ENCODE measurements around the gene TMEM150A.
"Not testable (repeated sequence)": the region's sequence is repeated elsewhere in the genome, so short reads cannot be mapped to it uniquely, and the experiment has no call there.

TMEM150A gene

DNA sequence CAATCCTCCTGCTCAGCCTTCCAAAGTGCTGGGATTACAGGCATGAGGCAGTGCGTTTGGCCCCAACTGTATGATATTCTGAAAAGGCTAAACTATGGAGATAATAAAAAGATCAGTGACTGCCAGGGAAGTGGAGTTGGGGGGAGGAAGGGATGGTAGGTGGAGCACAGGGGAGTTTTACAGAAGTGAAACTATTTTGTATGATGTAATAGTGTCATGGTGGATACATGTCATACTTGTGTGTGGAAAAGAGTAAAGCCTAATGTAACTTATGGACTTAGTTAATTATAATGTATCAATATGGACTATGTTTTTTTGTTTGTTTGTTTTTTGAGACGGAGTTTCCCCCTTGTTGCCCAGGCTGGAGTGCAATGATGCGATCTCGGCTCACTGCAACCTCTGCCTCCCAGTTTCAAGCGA lies 38.3 kb downstream of the TMEM150A start:
- no peak for DNase-seq (ENCODE audit: low spot score)

DNA sequence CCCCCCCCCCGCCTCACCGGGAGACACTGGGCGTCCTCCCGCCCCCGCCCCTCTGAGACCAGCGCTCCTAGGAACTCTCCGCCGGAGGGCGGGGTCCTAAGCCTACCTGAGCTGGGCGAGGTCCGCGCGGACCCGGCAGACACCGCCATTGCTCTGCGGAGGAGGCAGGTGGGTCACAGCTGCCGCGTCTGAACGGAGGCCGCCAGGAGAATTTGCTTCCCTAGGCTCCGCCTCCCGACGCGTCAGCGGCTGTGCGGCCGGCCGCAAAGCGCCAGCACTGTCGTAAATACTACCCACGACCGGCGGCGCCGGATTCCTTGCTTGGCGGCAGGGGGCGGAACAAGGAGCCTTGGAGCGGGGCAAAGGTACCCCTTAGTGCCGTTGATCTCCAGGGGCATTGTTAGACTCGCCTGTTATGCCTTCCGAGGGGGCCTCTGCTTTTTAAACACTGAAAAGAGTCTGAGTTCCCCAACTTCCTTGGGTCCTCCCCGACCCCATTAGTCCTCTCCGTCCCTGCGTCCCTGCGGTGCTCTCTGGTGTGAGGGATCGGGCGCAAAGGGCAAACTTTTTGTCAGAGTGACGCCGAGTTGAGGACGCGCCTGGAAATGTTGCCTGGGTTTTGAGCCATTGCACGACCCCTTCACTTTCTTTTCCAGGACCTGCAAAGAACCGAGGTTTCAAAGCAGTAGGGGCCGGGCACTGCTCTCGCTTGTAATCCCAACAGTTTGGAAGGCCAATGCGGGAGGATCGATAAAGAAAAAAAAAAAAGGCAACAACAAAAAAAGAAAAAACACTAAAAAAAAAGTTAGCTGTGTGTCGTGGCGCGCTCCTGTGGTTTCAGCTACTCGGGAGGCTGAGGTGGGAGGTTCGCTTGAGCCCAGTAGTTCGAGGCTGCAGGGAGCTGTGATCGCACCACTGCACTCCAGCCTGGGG lies 41.0 kb downstream of the TMEM150A start, which contains the start of gene GGCX:
TSS of gene GGCX (minus strand) at position 214 of the 933 bp plus-strand sequence. CDS start at position 149, 65 bp downstream.
- DNase-seq (ENCODE audit: low spot score) = peak; percentile 92

DNA sequence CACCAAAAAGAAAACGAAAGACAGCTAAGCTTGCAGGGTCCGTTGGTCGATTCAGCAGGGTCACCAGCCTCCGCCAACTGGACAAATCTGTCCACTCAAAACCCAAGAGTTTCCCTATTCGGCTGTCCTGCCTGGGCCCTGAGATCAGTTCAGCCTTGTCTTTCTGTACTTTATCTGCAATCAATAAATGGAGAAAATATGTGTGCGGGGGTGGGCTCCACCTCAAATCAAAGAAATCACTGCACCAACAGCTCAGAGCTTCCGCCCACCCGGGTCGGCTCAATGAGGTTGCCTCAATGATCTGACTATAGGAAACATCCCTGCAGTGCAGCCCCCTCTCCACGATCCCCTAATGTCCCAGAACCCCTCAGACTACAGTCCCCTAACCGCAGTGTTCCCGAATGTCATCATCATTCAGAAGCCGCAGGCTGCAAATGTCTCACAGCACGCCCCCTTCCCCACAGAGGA lies 41.7 kb downstream of the TMEM150A start:
- no peak for DNase-seq (ENCODE audit: low spot score)

DNA sequence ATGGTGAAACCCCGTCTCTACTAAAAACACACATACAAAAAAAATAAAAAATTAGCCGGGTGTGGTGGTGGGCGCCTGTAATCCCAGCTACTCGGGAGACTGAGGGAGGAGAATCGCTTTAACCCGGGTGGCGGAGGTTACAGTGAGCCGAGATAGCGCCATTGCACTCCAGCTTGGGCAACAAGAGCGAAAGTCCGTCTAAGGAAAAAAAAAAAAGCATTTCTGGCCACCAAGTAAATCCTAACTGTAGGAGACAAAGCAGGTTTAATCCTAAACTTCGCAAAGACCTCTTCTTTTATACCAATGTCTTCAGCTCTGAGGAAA lies 42.1 kb downstream of the TMEM150A start:
- DNase-seq (ENCODE audit: low spot score) = not testable (repeated sequence)

DNA sequence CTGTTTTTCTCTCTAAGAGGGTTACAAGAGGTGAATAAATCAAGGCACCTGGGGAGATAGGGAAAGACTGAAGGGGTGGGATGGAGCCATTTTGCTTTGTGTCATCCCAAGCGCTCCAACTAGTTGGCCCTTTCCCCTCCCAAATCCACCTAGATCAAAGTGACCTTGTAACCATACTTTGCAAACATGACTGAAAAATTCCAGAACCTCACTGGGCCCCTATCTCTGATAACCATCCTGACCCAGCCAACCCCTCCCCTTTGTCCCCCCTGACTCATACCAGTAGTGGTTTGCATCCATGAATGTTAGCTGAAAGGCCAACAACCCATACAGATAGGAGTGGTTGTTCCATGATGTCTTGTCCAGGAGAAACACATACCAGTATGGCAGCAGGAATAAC lies 44.3 kb downstream of the TMEM150A start:
- DNase-seq (ENCODE audit: low spot score) = no peak

DNA sequence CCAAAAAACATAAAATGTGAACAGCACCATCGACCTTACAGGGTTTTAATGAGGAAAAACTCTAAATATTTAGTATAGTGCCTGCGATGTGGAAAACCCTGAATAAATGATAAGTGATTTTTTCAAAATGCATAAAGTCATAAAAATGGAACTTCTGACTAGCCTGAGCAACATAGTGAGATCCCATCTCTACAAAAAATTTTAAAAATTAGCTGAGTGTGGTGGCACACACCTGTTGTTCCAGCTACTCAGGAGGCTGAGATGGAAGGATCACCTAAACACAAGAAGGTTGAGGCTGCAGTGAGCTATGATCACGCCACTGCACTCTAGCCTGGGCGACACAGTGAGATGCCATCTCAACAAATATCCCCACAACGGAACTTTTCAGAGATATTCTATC lies 45.4 kb downstream of the TMEM150A start:
- no peak for DNase-seq (ENCODE audit: low spot score)

DNA sequence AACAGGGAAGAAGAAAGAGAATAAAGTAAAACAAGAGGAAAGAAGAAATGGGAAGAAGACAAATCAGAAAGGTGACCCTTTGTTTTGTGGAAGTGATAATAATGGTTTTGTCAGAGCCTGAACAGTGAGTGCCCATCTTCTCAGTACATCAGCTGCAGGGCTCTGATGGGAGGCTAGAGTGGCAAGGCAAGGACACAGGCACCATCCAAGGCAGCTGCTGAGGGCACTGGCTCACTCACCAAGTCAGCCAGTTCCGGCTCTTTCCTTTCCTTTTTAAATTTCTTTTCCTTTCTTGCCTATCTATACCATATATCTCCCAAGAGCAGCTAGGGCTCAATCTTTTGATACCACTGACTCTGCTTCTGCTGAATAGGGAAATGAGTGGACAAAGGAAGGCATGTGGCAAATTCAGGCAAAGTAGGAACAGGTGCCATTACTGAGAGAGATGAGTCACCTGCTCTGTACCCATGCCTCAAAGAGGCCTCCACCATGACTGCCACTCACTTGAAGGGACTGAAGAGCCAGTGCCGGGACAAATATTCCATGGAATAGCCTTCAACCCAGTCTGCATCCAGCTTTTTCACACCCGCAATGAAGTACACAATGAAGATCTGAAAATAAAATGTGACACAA lies 47.4 kb downstream of the TMEM150A start:
- no peak for DNase-seq (ENCODE audit: low spot score)

DNA sequence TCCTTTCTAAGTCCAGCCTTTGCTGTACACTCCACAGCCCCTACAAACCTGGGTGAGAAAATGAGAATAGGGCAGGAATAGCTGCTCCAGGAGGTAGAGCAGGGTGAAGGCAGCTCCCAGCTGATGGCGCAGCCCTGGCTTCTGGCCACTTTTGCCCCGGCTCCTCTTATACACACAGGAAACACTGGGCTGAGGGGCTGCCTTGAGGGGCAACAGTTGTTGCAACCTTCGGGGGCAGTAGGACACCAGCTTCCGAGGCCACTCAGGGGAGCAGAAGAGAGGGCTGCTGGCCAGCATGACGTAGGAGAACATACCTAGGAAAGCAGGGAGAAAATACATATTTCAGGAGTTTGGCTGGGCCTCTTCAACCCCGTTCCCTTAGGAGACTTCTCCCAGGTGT lies 49.3 kb downstream of the TMEM150A start:
- DNase-seq (ENCODE audit: low spot score) = no peak

DNA sequence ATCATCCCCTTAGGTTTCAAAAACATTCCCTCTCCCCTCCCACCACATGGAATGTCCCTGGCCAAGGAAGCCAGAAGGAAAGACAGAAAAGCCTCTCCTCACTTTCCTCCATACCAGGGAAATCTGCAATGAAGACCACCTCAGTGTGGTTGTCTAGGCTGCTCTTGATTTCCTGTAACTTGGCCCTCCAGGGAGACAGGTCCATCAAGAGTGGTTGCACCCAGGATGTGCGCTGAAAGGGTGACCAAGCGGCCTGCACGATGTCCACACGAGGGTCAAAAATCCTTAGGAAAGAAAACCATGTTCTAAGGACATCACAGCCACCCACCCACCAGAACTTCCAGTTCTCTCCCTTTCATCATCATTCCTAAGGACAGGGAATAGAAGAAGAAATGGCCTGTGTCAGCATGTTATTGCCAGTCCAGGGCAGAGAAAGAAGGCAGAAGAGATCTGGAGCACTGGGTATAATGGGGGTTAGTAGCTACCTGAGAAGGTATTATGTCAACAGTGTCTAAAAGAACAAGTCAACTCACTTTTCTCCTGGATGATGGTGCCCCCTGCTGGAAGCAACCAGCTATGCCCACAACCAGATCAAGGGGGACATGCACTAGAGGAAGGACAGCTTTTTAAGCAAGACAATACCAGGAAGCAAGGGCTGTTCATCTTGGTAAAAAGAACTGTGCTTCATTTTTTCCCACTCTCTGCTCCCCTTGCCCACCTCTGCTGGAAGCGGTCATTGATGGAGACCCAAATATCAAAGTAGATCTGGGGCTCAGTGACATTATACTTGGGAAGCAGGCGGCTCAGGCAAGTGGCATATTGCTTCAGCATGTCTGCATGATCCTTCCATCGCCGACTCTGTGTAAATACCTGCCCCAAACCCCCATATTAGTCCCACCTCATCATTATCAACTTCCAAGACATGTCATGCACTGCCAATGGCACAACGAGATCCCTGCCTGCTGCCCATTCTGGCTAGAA lies 50.5 kb downstream of the TMEM150A start:
- peak; percentile 92 for DNase-seq (ENCODE audit: low spot score)

DNA sequence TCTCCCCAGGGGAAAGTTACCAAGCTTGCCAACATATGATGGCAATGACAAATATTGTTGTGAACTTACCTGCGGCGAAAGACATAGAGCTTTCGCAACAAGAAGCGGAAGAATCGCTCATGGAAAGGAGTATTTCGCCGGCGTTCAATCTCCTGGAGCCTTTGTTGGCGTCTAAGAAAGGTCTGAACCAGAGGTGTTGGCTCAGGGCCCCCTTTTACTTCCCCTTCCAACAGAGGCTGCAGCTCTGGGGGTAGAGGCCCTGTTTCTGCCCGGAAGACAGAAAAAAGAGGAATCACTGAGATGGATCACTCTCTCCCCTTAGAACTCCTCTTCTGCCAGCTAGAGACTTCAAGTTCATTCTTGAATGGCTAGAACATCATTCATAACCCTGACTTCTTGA lies 52.0 kb downstream of the TMEM150A start:
- DNase-seq (ENCODE audit: low spot score) = no peak

DNA sequence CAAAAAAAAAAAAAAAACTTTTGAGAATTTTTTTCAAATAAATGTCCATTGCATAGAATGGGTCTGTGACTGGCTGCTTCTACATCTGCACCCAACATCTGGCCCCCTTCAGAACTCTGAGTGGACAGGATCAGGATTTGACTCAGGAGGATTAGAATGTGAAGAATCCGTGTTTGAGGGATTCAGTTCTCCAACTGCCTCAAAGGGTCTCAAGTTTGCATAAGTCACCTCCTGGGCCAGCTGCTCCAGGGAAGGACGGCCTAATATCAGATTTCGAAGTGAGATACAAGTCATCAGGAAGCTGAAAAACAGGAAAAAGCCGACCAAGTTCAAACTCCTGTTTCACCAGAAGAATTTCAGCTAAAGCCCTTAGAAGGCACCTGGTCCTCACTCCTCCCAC lies 52.7 kb downstream of the TMEM150A start:
- no peak for DNase-seq (ENCODE audit: low spot score)

DNA sequence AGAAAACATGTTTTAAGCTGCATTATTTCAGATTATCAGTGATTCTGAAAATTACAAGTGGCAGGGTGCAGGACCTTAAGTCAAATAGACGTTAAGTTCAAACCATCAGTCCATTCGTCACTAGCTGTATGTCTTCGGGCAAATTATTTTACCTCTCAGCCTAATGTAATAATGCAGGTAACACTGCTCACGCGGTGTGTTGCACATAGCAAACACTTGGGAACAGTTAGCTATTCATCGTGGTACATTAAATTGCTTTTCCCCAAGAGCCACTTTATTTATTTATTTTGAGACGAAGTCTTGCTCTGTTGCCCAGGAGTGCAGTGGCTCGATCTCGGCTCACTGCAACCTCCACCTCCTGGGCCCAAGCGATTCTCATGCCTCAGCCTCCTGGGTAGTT lies 53.4 kb downstream of the TMEM150A start:
- no peak for DNase-seq (ENCODE audit: low spot score)

DNA sequence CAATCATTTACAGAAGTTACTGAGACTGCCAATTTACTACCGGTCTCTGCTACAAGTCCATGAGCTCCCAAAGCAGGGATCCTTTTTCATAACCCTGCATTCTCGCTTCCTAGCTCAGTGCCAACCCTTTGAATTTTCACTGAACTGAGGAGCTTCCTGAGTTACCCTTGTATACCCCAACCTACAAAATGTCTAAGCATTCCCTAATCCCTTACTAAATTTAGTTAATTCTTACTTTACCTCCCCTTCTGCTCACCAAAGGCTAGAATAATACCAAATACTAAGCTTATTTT lies 53.9 kb downstream of the TMEM150A start:
- no peak for DNase-seq (ENCODE audit: low spot score)

Data from hematopoietic multipotent progenitor cell treated with erythropoietin and hydrocortisone succinate and interleukin-3 and kit ligand, for 17 days (in vitro differentiated cells).